ENCODE results near the gene UBE2D4. TPM values are rescaled to one million over a fixed set of nuclear protein-coding genes. Genes with fewer than 3 reads are reported as not detected.
A peak's percentile ranks its signal among the peaks of the same experiment; 100 is the strongest.
"Not testable (repeated sequence)": the region's sequence is repeated elsewhere in the genome, so short reads cannot be mapped to it uniquely, and the experiment has no call there.

UBE2D4 gene
- total RNA-seq, 4 donors from 2014 or later, result 13.3 to 55.7 (median 15.5) TPM

- H3K27ac ChIP-seq, result no peak overlapping the region
- no peak for TF ChIP-seq CTCF (IDR thresholded peaks at IDR 0.05)
- no peak for TF ChIP-seq POLR2AphosphoS5 (IDR thresholded peaks at IDR 0.05)
- TF ChIP-seq EP300 (IDR thresholded peaks at IDR 0.05; ENCODE audit: low read depth), result no peak
- TF ChIP-seq POLR2A (IDR thresholded peaks at IDR 0.05), result no peak
- no peaks in the 10 kb centered on the region for H3K27me3 ChIP-seq
- no peaks in the 10 kb centered on the region for H3K4me1 ChIP-seq
- intact Hi-C loops (cut with DNase I; ENCODE audit: low total_unique reads), result no loop called here
- H3K9me3 ChIP-seq, result no peaks in the 10 kb centered on the region
- no peak for DNase-seq
- H3K36me3 ChIP-seq, result no peaks in the 10 kb centered on the region
- H3K4me3 ChIP-seq, result no peak overlapping the region
- in situ Hi-C loops (cut with MboI; ENCODE audit: low pct_ligation_motif_present in 1 of 4, low pct_unique_long_range_greater_than_20kb in 1 of 4, low sequenced_read_pairs in 3 of 4), result no loop called here
- WGBS, 2 donors (ENCODE audit: low coverage in 1 of 2), result 94% methylated on average over 2 to 5 of the region's 5 CpGs
These were observed 26.8 kb downstream of the UBE2D4 start for GRCh38 chr7:43953071-43953470.

- peak; percentile 22 for DNase-seq
- 52 to 72% methylated on average over 3 of the region's 3 CpGs for WGBS, 2 donors (ENCODE audit: low coverage in 1 of 2)
- no peak overlapping the region for H3K4me3 ChIP-seq
- intact Hi-C loops (cut with DNase I; ENCODE audit: low total_unique reads) (no loop called here), in situ Hi-C loops (cut with MboI; ENCODE audit: low pct_ligation_motif_present in 1 of 4, low pct_unique_long_range_greater_than_20kb in 1 of 4, low sequenced_read_pairs in 3 of 4) (no loop called here)
- H3K27me3 ChIP-seq, result no peaks in the 10 kb centered on the region
- H3K36me3 ChIP-seq, result no peaks in the 10 kb centered on the region
- no peak overlapping the region for H3K27ac ChIP-seq
- TF ChIP-seq CTCF (IDR thresholded peaks at IDR 0.05) (peak in 4 of 5 experiments; percentile 16 to 37 (median 26)), POLR2AphosphoS5 (IDR thresholded peaks at IDR 0.05) (no peak)
- H3K9me3 ChIP-seq, result no peaks in the 10 kb centered on the region
- H3K4me1 ChIP-seq, result no peaks in the 10 kb centered on the region
These were observed 28.4 kb downstream of the UBE2D4 start for GRCh38 chr7:43954524-43955228.

GRCh38 chr7:43956027-43956426, 29.8 kb downstream of the UBE2D4 start:
- H3K27me3 ChIP-seq, result no peaks in the 10 kb centered on the region
- DNase-seq, result no peak
- no peak overlapping the region for H3K4me3 ChIP-seq
- H3K27ac ChIP-seq, result no peak overlapping the region
- intact Hi-C loops (cut with DNase I; ENCODE audit: low total_unique reads) (no loop called here), in situ Hi-C loops (cut with MboI; ENCODE audit: low pct_ligation_motif_present in 1 of 4, low pct_unique_long_range_greater_than_20kb in 1 of 4, low sequenced_read_pairs in 3 of 4) (no loop called here)
- 71% methylated on average over 3 of the region's 3 CpGs; no CpG with 5 or more reads in 1 of the 2 donors for WGBS, 2 donors (ENCODE audit: low coverage in 1 of 2)
- TF ChIP-seq EP300 (IDR thresholded peaks at IDR 0.05; ENCODE audit: low read depth), result no peak
- no peaks in the 10 kb centered on the region for H3K36me3 ChIP-seq
- H3K4me1 ChIP-seq, result no peaks in the 10 kb centered on the region
- no peaks in the 10 kb centered on the region for H3K9me3 ChIP-seq

- Histone ChIP-seq H3K27me3 (no peaks in the 10 kb centered on the region), H3K4me1 (no peaks in the 10 kb centered on the region), H3K9me3 (no peaks in the 10 kb centered on the region), H3K4me3 (no peak overlapping the region), H3K36me3 (no peaks in the 10 kb centered on the region), H3K27ac (no peak overlapping the region)
- 17 to 25% methylated on average over 1 of the region's 1 CpG for WGBS, 2 donors (ENCODE audit: low coverage in 1 of 2)
- intact Hi-C loops (cut with DNase I; ENCODE audit: low total_unique reads) (no loop called here), in situ Hi-C loops (cut with MboI; ENCODE audit: low pct_ligation_motif_present in 1 of 4, low pct_unique_long_range_greater_than_20kb in 1 of 4, low sequenced_read_pairs in 3 of 4) (no loop called here)
- TF ChIP-seq POLR2AphosphoS5 (IDR thresholded peaks at IDR 0.05), result no peak
- TF ChIP-seq POLR2A (IDR thresholded peaks at IDR 0.05), result no peak
- TF ChIP-seq CTCF (IDR thresholded peaks at IDR 0.05), result no peak
- TF ChIP-seq EP300 (IDR thresholded peaks at IDR 0.05; ENCODE audit: low read depth), result no peak
- DNase-seq, result no peak
These were observed 34.7 kb downstream of the UBE2D4 start for GRCh38 chr7:43960933-43961332.

- intact Hi-C loops (cut with DNase I; ENCODE audit: low total_unique reads); DNase-seq; H3K36me3 ChIP-seq; H3K4me3 ChIP-seq; in situ Hi-C loops (cut with MboI; ENCODE audit: low pct_ligation_motif_present in 1 of 4, low pct_unique_long_range_greater_than_20kb in 1 of 4, low sequenced_read_pairs in 3 of 4); H3K27me3 ChIP-seq; H3K27ac ChIP-seq; H3K9me3 ChIP-seq; H3K4me1 ChIP-seq: not testable (repeated sequence)
- WGBS, 2 donors (ENCODE audit: low coverage in 1 of 2), result 93% methylated on average over 3 of the region's 3 CpGs; no CpG with 5 or more reads in 1 of the 2 donors
These were observed 40.2 kb downstream of the UBE2D4 start for GRCh38 chr7:43966392-43966791.

- H3K27me3 ChIP-seq; H3K36me3 ChIP-seq; H3K9me3 ChIP-seq; H3K4me1 ChIP-seq; in situ Hi-C loops (cut with MboI; ENCODE audit: low pct_ligation_motif_present in 1 of 4, low pct_unique_long_range_greater_than_20kb in 1 of 4, low sequenced_read_pairs in 3 of 4); H3K27ac ChIP-seq; DNase-seq; H3K4me3 ChIP-seq; intact Hi-C loops (cut with DNase I; ENCODE audit: low total_unique reads): not testable (repeated sequence)
- whole genome bisulfite sequencing, 2 donors (ENCODE audit: low coverage in 1 of 2), result 96% methylated on average over 7 of the region's 20 CpGs; no CpG with 5 or more reads in 1 of the 2 donors
These were observed 42.2 kb downstream of the UBE2D4 start for GRCh38 chr7:43968172-43969040.

- in situ Hi-C loops (cut with MboI; ENCODE audit: low pct_ligation_motif_present in 1 of 4, low pct_unique_long_range_greater_than_20kb in 1 of 4, low sequenced_read_pairs in 3 of 4); H3K4me3 ChIP-seq; DNase-seq; intact Hi-C loops (cut with DNase I; ENCODE audit: low total_unique reads); H3K4me1 ChIP-seq; H3K36me3 ChIP-seq; H3K9me3 ChIP-seq; H3K27me3 ChIP-seq; H3K27ac ChIP-seq: not testable (repeated sequence)
- 89% methylated on average over 10 of the region's 11 CpGs; no CpG with 5 or more reads in 1 of the 2 donors for WGBS, 2 donors (ENCODE audit: low coverage in 1 of 2)
These were observed 43.4 kb downstream of the UBE2D4 start for GRCh38 chr7:43969586-43969985.
